HUES48 (cell line): ENCODE measurements around the gene TMPRSS9.

Experiments
- H3K27ac ChIP-seq: one replicate; pipeline ENCODE4 v1.7.0; 2013; ENCODE audit warnings: low read depth, low read length, inconsistent platforms
- H3K27me3 ChIP-seq: 2 replicates; pipeline ENCODE4 v1.6.1; 2013; ENCODE audit warnings: mild to moderate bottlenecking, low read length; ENCODE audit not compliant: control insufficient read depth, insufficient read depth
- H3K36me3 ChIP-seq: 2 replicates; pipeline ENCODE4 v1.6.1; 2013; ENCODE audit warnings: low read length; ENCODE audit not compliant: control insufficient read depth, insufficient read depth
- H3K4me1 ChIP-seq: 2 replicates; pipeline ENCODE4 v1.6.1; 2013; ENCODE audit warnings: mild to moderate bottlenecking, low read length; ENCODE audit not compliant: control insufficient read depth, insufficient read depth
- H3K4me3 ChIP-seq: 2 replicates; pipeline ENCODE4 v1.5.1; 2013; ENCODE audit warnings: mild to moderate bottlenecking, low read depth, low read length
- H3K9ac ChIP-seq: 2 replicates; pipeline ENCODE4 v1.6.1; 2013; ENCODE audit warnings: mild to moderate bottlenecking, low read depth, low read length, moderate library complexity
- H3K9me3 ChIP-seq: 2 replicates; pipeline ENCODE4 v1.6.1; 2013; ENCODE audit warnings: low read length; ENCODE audit not compliant: control insufficient read depth, insufficient read depth

Gene TMPRSS9

DNA sequence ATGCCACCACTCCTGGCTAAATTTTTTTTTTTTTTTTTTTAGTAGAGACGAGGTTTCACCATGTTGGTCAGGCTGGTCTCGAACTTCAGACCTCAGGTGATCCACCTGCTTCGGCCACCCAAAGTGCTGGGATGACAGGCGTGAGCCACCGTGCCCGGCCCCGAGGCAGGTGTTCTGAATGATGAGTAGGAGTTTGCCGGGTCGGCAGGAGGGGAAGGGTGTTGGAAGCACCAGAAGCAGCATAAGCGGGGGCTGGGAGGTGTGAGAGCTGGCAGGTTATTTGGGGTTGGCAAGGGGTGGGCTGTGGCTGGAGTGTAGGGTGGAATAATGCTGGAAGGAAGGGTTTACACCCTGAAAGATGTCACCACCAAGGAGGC, 29.8 kb upstream of the TMPRSS9 start:
- H3K4me1 ChIP-seq, result peaks cover 30% of the 10 kb centered on the region
- H3K9ac ChIP-seq, result no peak overlapping the region
- no peaks in the 10 kb centered on the region for H3K9me3 ChIP-seq
- peaks cover 8% of the 10 kb centered on the region; the same call in 1 of the 2 replicates for H3K36me3 ChIP-seq
- H3K27ac ChIP-seq, result no peak overlapping the region
- no peak overlapping the region for H3K4me3 ChIP-seq
- H3K27me3 ChIP-seq, result no peaks in the 10 kb centered on the region

DNA sequence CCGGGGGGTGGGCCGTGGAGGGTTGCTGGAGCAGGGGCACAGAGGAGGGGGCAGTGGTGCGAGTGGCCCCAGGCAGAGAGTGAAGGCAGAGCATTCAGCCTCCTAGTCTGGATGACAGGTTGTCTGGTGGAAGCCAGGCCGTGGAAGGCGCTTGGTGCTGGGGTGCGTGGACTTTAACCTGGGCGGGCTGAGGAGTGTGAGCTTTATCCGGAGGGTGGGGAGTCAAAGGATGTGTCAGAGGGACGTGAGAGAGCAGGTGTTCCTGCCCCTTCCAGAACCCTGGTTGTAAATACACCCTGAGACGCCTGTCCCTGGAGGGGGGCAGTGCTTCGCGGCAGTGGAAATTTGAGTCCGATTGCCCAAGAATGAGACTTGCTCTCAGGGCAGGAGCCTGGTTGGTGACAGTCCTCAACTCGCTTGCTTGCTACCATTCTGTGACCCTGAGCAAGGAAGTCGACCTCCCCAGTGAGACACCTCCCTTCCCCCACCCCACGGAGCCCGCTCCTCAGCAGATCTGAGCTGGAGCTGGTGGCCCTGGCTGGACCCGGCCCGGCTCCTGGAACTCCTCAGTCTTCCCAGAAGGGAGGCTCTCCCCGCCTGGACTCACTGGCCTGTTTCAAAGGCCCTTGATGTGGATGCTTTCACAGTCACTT, 29.3 kb upstream of the TMPRSS9 start:
- Histone ChIP-seq H3K4me3 (no peak overlapping the region), H3K9ac (no peak overlapping the region), H3K36me3 (peaks cover 5% of the 10 kb centered on the region; the same call in 1 of the 2 replicates), H3K4me1 (peaks cover 30% of the 10 kb centered on the region), H3K9me3 (no peaks in the 10 kb centered on the region), H3K27me3 (no peaks in the 10 kb centered on the region), H3K27ac (peak overlapping the region; percentile 79)

DNA sequence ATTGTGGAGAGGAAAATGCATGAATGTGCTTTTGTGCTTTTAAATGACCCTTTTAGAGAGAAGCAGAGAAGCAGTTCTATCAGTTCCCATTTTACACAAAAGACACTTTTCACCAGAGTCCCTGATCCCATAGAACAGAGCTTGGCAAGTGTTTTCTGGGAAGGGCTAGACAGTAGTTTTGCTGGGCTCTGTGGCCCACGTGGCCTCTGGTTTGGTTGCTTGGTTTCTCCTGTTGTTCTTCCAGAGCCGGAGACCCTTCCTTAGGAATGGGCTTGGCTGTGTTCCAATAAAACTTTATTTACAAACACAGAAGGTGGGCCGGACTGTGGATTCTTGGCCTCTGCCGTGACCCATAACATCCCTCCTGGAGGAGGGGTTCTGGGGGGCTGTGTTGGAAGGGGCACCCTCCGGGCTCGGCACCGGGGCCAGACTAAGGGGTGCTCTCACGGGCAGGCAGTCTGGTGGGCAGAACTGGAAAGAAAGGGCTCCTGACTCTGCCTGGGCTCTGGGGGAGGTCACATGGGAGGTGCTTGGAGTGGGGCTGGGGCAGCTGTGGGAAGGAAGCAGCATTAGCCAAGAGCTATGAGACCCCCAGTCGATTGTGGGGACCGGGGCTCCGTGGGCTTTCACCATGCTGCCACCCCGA, 28.3 kb upstream of the TMPRSS9 start:
- Histone ChIP-seq H3K4me3 (no peak overlapping the region), H3K27me3 (no peaks in the 10 kb centered on the region), H3K9me3 (no peaks in the 10 kb centered on the region), H3K9ac (peak overlapping the region; percentile 1; the same call in 1 of the 2 replicates), H3K36me3 (no peaks in the 10 kb centered on the region), H3K4me1 (peaks cover 30% of the 10 kb centered on the region), H3K27ac (peak overlapping the region; percentile 79)

GRCh38 chr19:2332341-2333026, 27.6 kb upstream of the TMPRSS9 start:
- Histone ChIP-seq H3K27ac (no peak overlapping the region), H3K27me3 (no peaks in the 10 kb centered on the region), H3K36me3 (no peaks in the 10 kb centered on the region)

DNA sequence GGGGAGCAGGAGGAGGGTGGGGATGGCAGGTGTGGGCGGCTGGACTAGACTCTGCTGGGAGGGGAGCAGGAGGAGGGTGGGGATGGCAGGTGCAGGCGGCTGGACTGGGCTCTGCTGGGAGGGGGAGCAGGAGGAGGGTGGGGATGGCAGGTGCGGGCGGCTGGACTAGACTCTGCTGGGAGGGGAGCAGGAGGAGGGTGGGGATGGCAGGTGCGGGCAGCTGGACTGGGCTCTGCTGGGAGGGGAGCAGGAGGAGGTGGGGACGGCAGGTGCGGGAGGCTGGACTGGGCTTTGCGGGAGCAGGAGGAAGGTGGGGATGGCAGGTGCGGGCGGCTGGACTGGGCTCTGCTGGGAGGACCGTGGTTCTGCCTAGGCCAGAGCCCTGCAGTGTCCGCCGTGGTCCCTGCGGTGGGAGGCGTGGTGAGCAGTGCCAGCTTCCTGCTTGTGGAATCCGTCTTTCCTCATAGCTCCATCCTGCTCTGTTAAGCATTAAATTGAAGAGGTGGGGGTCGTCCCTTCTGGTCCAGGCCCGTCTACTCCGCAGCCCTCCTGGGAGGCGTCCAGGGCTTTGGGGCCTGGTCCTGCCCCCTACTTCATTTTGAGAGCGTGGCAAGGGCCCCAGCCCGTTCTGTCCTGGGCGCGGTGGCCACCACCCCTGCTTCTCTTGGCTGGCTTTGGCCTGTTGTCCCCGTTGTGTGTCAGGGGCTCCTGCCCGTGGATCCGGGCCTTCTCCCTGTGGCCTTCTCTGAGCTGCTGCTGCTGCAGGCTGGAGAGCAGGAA, 26.8 kb upstream of the TMPRSS9 start:
- no peak overlapping the region for H3K9ac ChIP-seq
- H3K36me3 ChIP-seq, result no peaks in the 10 kb centered on the region

More at GRCh38 chr19:2332341-2333026, 27.6 kb upstream of the TMPRSS9 start:
- peaks cover 24% of the 10 kb centered on the region for H3K4me1 ChIP-seq
- H3K4me3 ChIP-seq, result no peak overlapping the region
- H3K9me3 ChIP-seq, result no peaks in the 10 kb centered on the region
- H3K9ac ChIP-seq, result no peak overlapping the region

DNA sequence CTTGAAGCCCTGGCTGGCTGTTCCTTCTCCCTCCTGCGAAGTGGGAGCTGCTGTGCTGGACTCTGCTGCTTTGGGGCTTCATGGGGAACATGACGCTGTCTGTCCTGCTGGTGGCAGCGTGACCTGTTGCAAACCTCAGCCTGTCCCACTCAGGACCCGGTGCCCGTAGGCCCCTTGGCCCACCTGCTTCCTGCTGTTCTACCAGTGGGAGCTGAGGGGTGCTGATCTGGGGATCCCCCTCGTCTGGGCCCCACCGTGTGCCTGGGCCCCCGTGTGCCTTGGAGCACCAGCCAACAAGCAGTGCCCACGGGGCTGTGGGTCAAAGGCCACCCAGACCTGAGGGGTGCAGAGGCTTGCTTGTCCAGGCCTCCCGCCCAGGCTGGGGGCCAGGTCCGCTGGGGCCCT, 26.3 kb upstream of the TMPRSS9 start:
- no peak overlapping the region for H3K27ac ChIP-seq
- no peaks in the 10 kb centered on the region for H3K9me3 ChIP-seq
- 0 out of 2 replicates have a peak, but pooled peaks cover under 1% of the 10 kb centered on the region for H3K36me3 ChIP-seq
- H3K4me3 ChIP-seq, result no peak overlapping the region
- no peak overlapping the region for H3K9ac ChIP-seq
- peaks cover 23% of the 10 kb centered on the region for H3K4me1 ChIP-seq
- no peaks in the 10 kb centered on the region for H3K27me3 ChIP-seq

More for the DNA sequence above, 26.8 kb upstream of the TMPRSS9 start:
- no peaks in the 10 kb centered on the region for H3K27me3 ChIP-seq
- no peaks in the 10 kb centered on the region for H3K9me3 ChIP-seq
- peaks cover 23% of the 10 kb centered on the region for H3K4me1 ChIP-seq
- H3K4me3 ChIP-seq, result no peak overlapping the region
- no peak overlapping the region for H3K27ac ChIP-seq

- Histone ChIP-seq H3K9ac (no peak overlapping the region), H3K27ac (no peak overlapping the region), H3K36me3 (0 out of 2 replicates have a peak, but pooled peaks cover 6% of the 10 kb centered on the region), H3K4me3 (no peak overlapping the region), H3K9me3 (no peaks in the 10 kb centered on the region), H3K27me3 (no peaks in the 10 kb centered on the region), H3K4me1 (peaks cover 19% of the 10 kb centered on the region)
Observed at GRCh38 chr19:2334426-2334825, 25.6 kb upstream of the TMPRSS9 start.

- Histone ChIP-seq H3K9me3 (no peaks in the 10 kb centered on the region), H3K27me3 (no peaks in the 10 kb centered on the region), H3K9ac (no peak overlapping the region), H3K27ac (no peak overlapping the region), H3K4me1 (peaks cover 15% of the 10 kb centered on the region), H3K36me3 (peaks cover 12% of the 10 kb centered on the region; the same call in 1 of the 2 replicates), H3K4me3 (no peak overlapping the region)
Observed at GRCh38 chr19:2334986-2335846, 24.8 kb upstream of the TMPRSS9 start.

DNA sequence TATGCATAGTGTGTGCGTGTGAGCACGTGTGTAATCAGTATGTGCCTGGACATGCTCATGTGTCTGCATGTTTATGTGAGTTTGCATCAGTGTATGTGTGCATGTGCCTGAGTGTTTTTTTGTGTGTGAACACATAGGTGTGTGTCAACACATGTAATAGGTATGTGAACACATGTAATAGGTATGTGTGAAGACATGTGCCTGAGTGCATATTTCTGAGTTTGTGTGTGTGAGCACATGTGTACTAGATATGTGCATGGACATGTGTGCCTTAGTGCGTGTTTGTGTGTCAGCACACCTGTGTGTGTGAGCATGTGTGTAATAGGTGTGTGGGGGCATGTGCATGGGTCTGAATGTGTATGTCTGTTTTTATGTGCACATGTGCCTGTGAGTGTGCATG, 24.2 kb upstream of the TMPRSS9 start:
- Histone ChIP-seq H3K9ac (no peak overlapping the region), H3K27ac (no peak overlapping the region), H3K27me3 (no peaks in the 10 kb centered on the region), H3K4me3 (no peak overlapping the region), H3K36me3 (peaks cover 18% of the 10 kb centered on the region), H3K4me1 (peaks cover 9% of the 10 kb centered on the region), H3K9me3 (no peaks in the 10 kb centered on the region)
